Panc1 (cell line): Measurements from ENCODE around the gene PNKP. TPM values are rescaled to one million over a fixed set of nuclear protein-coding genes. Genes with fewer than 3 reads are reported as not detected.

ENCODE experiments used
- ATAC-seq: fragments of 200-7000 bp; cut with Tn5 transposase; 2 replicates; pipeline ENCODE4 v1.9.1; 2020; ENCODE audit warnings: mild to moderate bottlenecking, moderate library complexity
- BruUV-seq: library from RNA; stranded (reverse); fragments of 400-500 nt; replicated peaks from 2 replicates; lab custom pipeline; 2021; lab: Mats Ljungman, UMichigan
- CTCF ChIA-PET: fragments of 300-600 bp; sonication (Branson Sonifier 250); formaldehyde crosslinking; loops from one replicate; lab custom pipeline; 2022; ENCODE audit warnings: antibody characterized with exemption; lab: Charles Lee
- POLR2A ChIA-PET: fragments of 300-600 bp; sonication (Branson Sonifier 250); formaldehyde crosslinking; loops from one replicate; lab custom pipeline; 2022; ENCODE audit warnings: antibody characterized with exemption; lab: Charles Lee
- DNase-seq: peaks from one replicate; pipeline ENCODE4 v3.0.0-alpha.2; 2010; ENCODE audit warnings: low read depth, low spot score
- H3K27ac ChIP-seq: 2 replicates; pipeline ENCODE4 v1.5.1; 2011; ENCODE audit warnings: mild to moderate bottlenecking, low read length, inconsistent platforms
- H3K27me3 ChIP-seq: fragments of 200-500 bp; sonication (Bioruptor generic); 2 replicates; pipeline ENCODE4 v1.6.0; 2014; ENCODE audit warnings: low read length, inconsistent platforms; ENCODE audit not compliant: control insufficient read depth, insufficient read depth
- H3K36me3 ChIP-seq: fragments of 200-500 bp; sonication (Bioruptor generic); 2 replicates; pipeline ENCODE4 v1.5.1; 2014; ENCODE audit warnings: inconsistent platforms, mild to moderate bottlenecking, low read length, moderate library complexity; ENCODE audit not compliant: control insufficient read depth, insufficient read depth
- H3K4me1 ChIP-seq: 2 replicates; pipeline ENCODE4 v1.5.1; 2011; ENCODE audit warnings: inconsistent platforms, mild to moderate bottlenecking, low read length, moderate library complexity; ENCODE audit not compliant: control insufficient read depth, insufficient read depth
- H3K4me3 ChIP-seq, 2 experiments: 2 replicates each; pipeline ENCODE4 v1.5.1; 2011 to 2012; ENCODE audit warnings: low read depth in 2 of 2, low read length in 2 of 2, mild to moderate bottlenecking in 2 of 2, inconsistent platforms in 1 of 2, moderate library complexity in 1 of 2
- H3K9me3 ChIP-seq: fragments of 200-500 bp; sonication (Bioruptor generic); 2 replicates; pipeline ENCODE4 v1.5.1; 2014; ENCODE audit warnings: low read depth, mild to moderate bottlenecking, inconsistent platforms, low read length, moderate library complexity; ENCODE audit not compliant: control insufficient read depth, insufficient read depth
- POLR2AphosphoS5 ChIP-seq: IDR thresholded peaks from 2 replicates; pipeline ENCODE4 v1.6.1; 2012; ENCODE audit warnings: mild to moderate bottlenecking, low read depth, low read length, moderate library complexity
- REST ChIP-seq, 2 experiments: IDR thresholded peaks; 2 replicates each; pipeline ENCODE4 v1.6.1; 2011 to 2012; ENCODE audit warnings: low read depth in 2 of 2, control low read depth in 1 of 2, low read length in 1 of 2, mild to moderate bottlenecking in 1 of 2, moderate library complexity in 1 of 2; ENCODE audit not compliant: insufficient read depth in 1 of 2
- SIN3A ChIP-seq: IDR thresholded peaks from 2 replicates; pipeline ENCODE4 v1.6.1; 2012; ENCODE audit warnings: low read depth, mild to moderate bottlenecking, low read length, moderate library complexity, borderline replicate concordance; ENCODE audit not compliant: insufficient read depth
- TCF7L2 ChIP-seq: IDR thresholded peaks from 2 replicates; pipeline ENCODE4 v1.6.1; 2011; ENCODE audit warnings: mild to moderate bottlenecking, low read depth, low read length, inconsistent platforms
- in situ Hi-C: cut with HindIII; loops from 2 replicates; pipeline ENCODE4 v1.10.0; 2016; ENCODE audit warnings: low sequenced_read_pairs, low pct_unique_long_range_greater_than_20kb
- intact Hi-C: fragments of 100-400 bp; cut with micrococcal nuclease; formaldehyde crosslinking; loops from one replicate; pipeline ENCODE4 v1.10.0; 2022; ENCODE audit not compliant: unreplicated experiment
- total RNA-seq: library from RNA; stranded (reverse); gene quantifications from one replicate; pipeline ENCODE4 v1.2.1, GENCODE V29; 2021; ENCODE audit not compliant: unreplicated experiment
- TF ChIP-seq, protein P1 (sequence below): fragments of 450-650 bp; IDR thresholded peaks from 2 replicates; pipeline ENCODE4 v1.5.1; 2017; ENCODE audit warnings: mild to moderate bottlenecking

The PNKP gene
- total RNA-seq, 1 experiment from 2014 or later, result 76.7 TPM

- DNase-seq (no peak), ATAC-seq (no peak)
- TF ChIP-seq, protein P1, sequence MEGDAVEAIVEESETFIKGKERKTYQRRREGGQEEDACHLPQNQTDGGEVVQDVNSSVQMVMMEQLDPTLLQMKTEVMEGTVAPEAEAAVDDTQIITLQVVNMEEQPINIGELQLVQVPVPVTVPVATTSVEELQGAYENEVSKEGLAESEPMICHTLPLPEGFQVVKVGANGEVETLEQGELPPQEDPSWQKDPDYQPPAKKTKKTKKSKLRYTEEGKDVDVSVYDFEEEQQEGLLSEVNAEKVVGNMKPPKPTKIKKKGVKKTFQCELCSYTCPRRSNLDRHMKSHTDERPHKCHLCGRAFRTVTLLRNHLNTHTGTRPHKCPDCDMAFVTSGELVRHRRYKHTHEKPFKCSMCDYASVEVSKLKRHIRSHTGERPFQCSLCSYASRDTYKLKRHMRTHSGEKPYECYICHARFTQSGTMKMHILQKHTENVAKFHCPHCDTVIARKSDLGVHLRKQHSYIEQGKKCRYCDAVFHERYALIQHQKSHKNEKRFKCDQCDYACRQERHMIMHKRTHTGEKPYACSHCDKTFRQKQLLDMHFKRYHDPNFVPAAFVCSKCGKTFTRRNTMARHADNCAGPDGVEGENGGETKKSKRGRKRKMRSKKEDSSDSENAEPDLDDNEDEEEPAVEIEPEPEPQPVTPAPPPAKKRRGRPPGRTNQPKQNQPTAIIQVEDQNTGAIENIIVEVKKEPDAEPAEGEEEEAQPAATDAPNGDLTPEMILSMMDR, result no peak
- TF ChIP-seq REST (IDR thresholded peaks at IDR 0.05; ENCODE audit: insufficient read depth in 1 of 2, low read depth in 2 of 2, low read length in 1 of 2) (no peak), TCF7L2 (no peak), SIN3A (no peak), POLR2AphosphoS5 (no peak)
- H3K4me1 ChIP-seq, result peaks cover 10% of the 10 kb centered on the region
- ChIA-PET CTCF (no interaction called here), POLR2A (no interaction called here)
- H3K27ac ChIP-seq, result no peak overlapping the region
- no peak overlapping the region for H3K4me3 ChIP-seq
- no TSS peak for BruUV-seq
- no peaks in the 10 kb centered on the region for H3K27me3 ChIP-seq
- intact Hi-C loops, result no loop called here
- H3K36me3 ChIP-seq, result no peaks in the 10 kb centered on the region
- H3K9me3 ChIP-seq, result no peaks in the 10 kb centered on the region
- in situ Hi-C loops, result no loop called here
These were observed 25.3 kb upstream of the PNKP start for GRCh38 chr19:49892716-49893115.

DNA sequence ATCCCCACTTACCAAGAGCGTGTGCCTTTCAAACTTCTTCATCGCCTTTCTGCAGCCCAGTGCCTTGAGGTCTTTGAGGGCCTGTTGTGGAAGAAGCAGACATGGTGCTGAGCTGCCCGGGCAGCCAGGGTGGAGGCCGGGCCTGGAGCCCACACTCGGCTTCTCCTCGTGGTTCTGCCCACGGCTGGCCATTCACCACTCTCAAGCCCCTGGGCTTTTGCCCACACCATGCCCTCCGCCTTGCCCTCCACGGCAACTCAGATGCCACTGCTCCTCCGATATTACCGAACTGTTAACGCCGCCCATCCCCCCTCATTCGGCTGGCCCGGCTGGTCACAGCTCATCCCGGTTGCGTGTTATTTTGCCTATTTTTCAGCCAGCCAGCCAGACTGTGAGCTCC lies 24.0 kb upstream of the PNKP start:
- BruUV-seq, result no TSS peak
- TF ChIP-seq, protein P1, result no peak
- TF ChIP-seq POLR2AphosphoS5 (no peak), TCF7L2 (no peak), REST (IDR thresholded peaks at IDR 0.05; ENCODE audit: insufficient read depth in 1 of 2, low read depth in 2 of 2, low read length in 1 of 2) (no peak), SIN3A (no peak)
- intact Hi-C loops, result no loop called here
- Histone ChIP-seq H3K36me3 (no peaks in the 10 kb centered on the region), H3K4me1 (no peaks in the 10 kb centered on the region; the same call in 1 of the 2 replicates), H3K9me3 (no peaks in the 10 kb centered on the region), H3K27ac (no peak overlapping the region), H3K4me3 (no peak overlapping the region), H3K27me3 (no peaks in the 10 kb centered on the region)
- ATAC-seq (0 out of 2 replicates have a peak, but pooled peaks have one; percentile 18), DNase-seq (no peak)
- in situ Hi-C loops, result no loop called here
- CTCF ChIA-PET, result no interaction called here
- POLR2A ChIA-PET, result no interaction called here
